HepG2 (cell line): ENCODE measurements around the gene DLG4. TPM values are rescaled to one million over a fixed set of nuclear protein-coding genes. Genes with fewer than 3 reads are reported as not detected.
A peak's percentile ranks its signal among the peaks of the same experiment; 100 is the strongest.

Experiments
- ATAC-seq: fragments of 200-7000 bp; cut with Tn5 transposase; 3 replicates; pipeline ENCODE4 v1.9.1; 2020; ENCODE audit warnings: mild to moderate bottlenecking, moderate library complexity
- BruUV-seq: library from RNA; stranded (reverse); fragments of 400-500 nt; replicated peaks from 2 replicates; lab custom pipeline; 2021; lab: Mats Ljungman, UMichigan
- CTCF ChIA-PET: fragments of 300-600 bp; formaldehyde crosslinking; extraction: SDS; loops from one replicate; lab custom pipeline; 2021; ENCODE audit warnings: low total read pairs, inconsistent platforms, low intra/inter-chr PET ratio; lab: Yijun Ruan, JAX
- POLR2A ChIA-PET: fragments of 350-600 bp; sonication (Branson Sonifier 250); formaldehyde crosslinking; loops from one replicate; lab custom pipeline; 2020; ENCODE audit warnings: antibody characterized with exemption, inconsistent platforms; lab: Yijun Ruan, JAX
- DNase-seq: peaks from one replicate; pipeline ENCODE4 v3.0.0-alpha.2; 2015; ENCODE audit warnings: low spot score
- FAIRE-seq: peaks from 3 replicates; lab custom pipeline; 2011; peaks lifted over from hg19 to GRCh38; lab: Jason Lieb, UNC
- H2AFZ ChIP-seq: one replicate; pipeline ENCODE4 v1.6.1; 2011; ENCODE audit warnings: low read length, inconsistent platforms
- H3K27ac ChIP-seq: fragments of 300-600 bp; 3 replicates; pipeline ENCODE4 v1.8.0; 2011; ENCODE audit warnings: mixed run types, mild to moderate bottlenecking, mixed read lengths, low read length, inconsistent platforms; ENCODE audit not compliant: insufficient read depth; ENCODE audit errors: extremely low read length
- H3K27me3 ChIP-seq, 2 experiments: fragments of 200-600 bp in 1 of 2; 2 replicates in 1 of 2; 3 replicates in 1 of 2; pipeline versions ENCODE4 v1.6.0 to v1.8.0; 2011; ENCODE audit warnings: low read length in 2 of 2, mild to moderate bottlenecking in 2 of 2, moderate library complexity in 2 of 2, inconsistent platforms in 1 of 2; ENCODE audit not compliant: insufficient read depth in 2 of 2, control insufficient read depth in 1 of 2
- H3K36me3 ChIP-seq, 2 experiments: fragments of 200-600 bp in 1 of 2; replicated peaks in 1 of 2; 2 replicates in 1 of 2; 3 replicates in 1 of 2; pipeline versions ENCODE4 v1.5.1 to v1.8.0; 2011; ENCODE audit warnings: low read length in 2 of 2, inconsistent platforms in 1 of 2; ENCODE audit not compliant: insufficient read depth in 2 of 2, control insufficient read depth in 1 of 2
- H3K4me1 ChIP-seq: 2 replicates; pipeline ENCODE4 v1.5.1; 2012; ENCODE audit warnings: low read length, inconsistent platforms; ENCODE audit not compliant: insufficient read depth
- H3K4me2 ChIP-seq: 2 replicates; pipeline ENCODE4 v1.6.0; 2011; ENCODE audit warnings: low read depth, low read length, inconsistent platforms
- H3K4me3 ChIP-seq, 3 experiments: fragments of 200-600 bp in 1 of 3; sonication (generic), shearing (Covaris generic) in 1 of 3; replicated peaks in 1 of 3; 2 replicates each; pipeline ENCODE4 v1.5.1; 2011 to 2016; ENCODE audit warnings: low read length in 3 of 3, inconsistent platforms in 2 of 3, low read depth in 2 of 3, mild to moderate bottlenecking in 2 of 3, control low read depth in 1 of 3, mixed read lengths in 1 of 3; ENCODE audit not compliant: insufficient read depth in 1 of 3
- H3K79me2 ChIP-seq: one replicate; pipeline ENCODE4 v1.6.1; 2011; ENCODE audit warnings: low read length, inconsistent platforms; ENCODE audit not compliant: insufficient read depth
- H3K9ac ChIP-seq: 2 replicates; pipeline ENCODE4 v1.6.0; 2011; ENCODE audit warnings: mild to moderate bottlenecking, low read depth, low read length, inconsistent platforms; ENCODE audit not compliant: insufficient read depth
- H3K9me3 ChIP-seq: 2 replicates; pipeline ENCODE4 v1.5.1; 2012; ENCODE audit warnings: mild to moderate bottlenecking, low read length
- H4K20me1 ChIP-seq: 2 replicates; pipeline ENCODE4 v1.6.0; 2011; ENCODE audit warnings: inconsistent platforms, mild to moderate bottlenecking, low read length, moderate library complexity; ENCODE audit not compliant: insufficient read depth
- AKNA ChIP-seq: sonication (generic); formaldehyde crosslinking; IDR thresholded peaks from 2 replicates; pipeline ENCODE4 v1.4.0; 2020; ENCODE audit warnings: missing genetic modification reagents, borderline replicate concordance
- ASH2L ChIP-seq: fragments of 300-600, 200-600 bp; sonication (generic); IDR thresholded peaks from 2 replicates; pipeline ENCODE4 v1.7.0; 2017; ENCODE audit warnings: low read depth, mild to moderate bottlenecking, moderate library complexity, mixed read lengths, low read length; ENCODE audit not compliant: insufficient read length
- FOXC1 ChIP-seq: sonication (generic); formaldehyde crosslinking; IDR thresholded peaks from 2 replicates; pipeline ENCODE4 v1.8.0; 2022; ENCODE audit warnings: mild to moderate bottlenecking, missing genetic modification reagents, borderline replicate concordance
- IRF2 ChIP-seq: IDR thresholded peaks from 2 replicates; pipeline ENCODE4 v1.6.1; 2018; ENCODE audit warnings: missing genetic modification reagents, missing compliant biosample characterization
- KDM3A ChIP-seq: IDR thresholded peaks from 2 replicates; pipeline ENCODE4 v1.6.1; 2018; ENCODE audit warnings: low read depth, missing compliant biosample characterization
- POGK ChIP-seq: sonication (generic); formaldehyde crosslinking; conservative IDR thresholded peaks from 2 replicates; pipeline ENCODE4 v1.8.0; 2022; ENCODE audit warnings: mild to moderate bottlenecking, moderate library complexity, missing genetic modification reagents
- POLR2AphosphoS5 ChIP-seq: IDR thresholded peaks from 2 replicates; pipeline ENCODE4 v1.6.1; 2012; ENCODE audit warnings: low read depth, low read length
- RXRA ChIP-seq: sonication (generic); formaldehyde crosslinking; IDR thresholded peaks from 2 replicates; pipeline ENCODE4 v1.5.1; 2020; ENCODE audit warnings: missing genetic modification reagents
- XBP1 ChIP-seq: sonication (generic); formaldehyde crosslinking; IDR thresholded peaks from 2 replicates; pipeline ENCODE4 v1.5.0; 2020; ENCODE audit warnings: missing genetic modification reagents
- ZNF280D ChIP-seq: sonication (generic); formaldehyde crosslinking; IDR thresholded peaks from 2 replicates; pipeline ENCODE4 v1.5.1; 2020; ENCODE audit warnings: mild to moderate bottlenecking, missing genetic modification reagents
- ZNF784 ChIP-seq: sonication (generic); formaldehyde crosslinking; IDR thresholded peaks from 2 replicates; pipeline ENCODE4 v1.5.1; 2020; ENCODE audit warnings: missing genetic modification reagents, mild to moderate bottlenecking, borderline replicate concordance
- ZNF839 ChIP-seq: sonication (generic); formaldehyde crosslinking; IDR thresholded peaks from 2 replicates; pipeline ENCODE4 v1.4.0; 2020; ENCODE audit warnings: missing genetic modification reagents, mild to moderate bottlenecking, borderline replicate concordance
- WGBS: methylation state at CpG from one replicate; pipeline ENCODE4 v1.1.6; 2017; ENCODE audit warnings: low lambda C conversion rate; 5-methylcytosine and 5-hydroxymethylcytosine counted together
- in situ Hi-C: cut with HindIII; loops from 2 replicates; pipeline ENCODE4 v1.10.0; 2017; ENCODE audit warnings: low pct_unique_long_range_greater_than_20kb; ENCODE audit not compliant: extremely low pct_ligation_motif_present
- intact Hi-C: fragments of 100-400 bp; cut with micrococcal nuclease; formaldehyde crosslinking; loops from one replicate; pipeline ENCODE4 v1.10.0; 2022; ENCODE audit not compliant: unreplicated experiment
- polyA plus RNA-seq, 8 experiments: library from polyadenylated mRNA; depleted of rRNA in 3 of 8; stranded (reverse) in 7 of 8; unstranded in 1 of 8; fragments of >200 nt; fragmentation: Illumina TruSeq in 4 of 8; extraction: Trizol in 4 of 8; gene quantifications; 2 replicates each; pipeline versions ENCODE4 v1.2.1 to v1.2.3, GENCODE V29; 2011 to 2016; ENCODE audit warnings: low read depth in 4 of 8, missing spikeins in 1 of 8, mixed read lengths in 1 of 8; ENCODE audit not compliant: insufficient read depth in 1 of 8
- total RNA-seq, 5 experiments: library from RNA; depleted of rRNA; stranded (reverse); fragments of >200 nt; fragmentation: Illumina TruSeq; extraction: Trizol; gene quantifications; 2 replicates each; pipeline ENCODE4 v1.2.3, GENCODE V29; 2016; ENCODE audit warnings: low read depth in 1 of 5

Gene DLG4
- total and polyA plus RNA-seq, 2 of the 13 experiments (the other 11 are each of a cell fraction or from before 2014, with no cell fraction given) = 0.71 to 4.3 TPM

- in situ Hi-C loops (no loop called here), intact Hi-C loops (no loop called here)
- Histone ChIP-seq H3K4me3 (no peak overlapping the region), H3K9ac (no peak overlapping the region), H3K4me2 (peak overlapping the region; percentile 32; the same call in 1 of the 2 replicates), H3K27me3 (no peaks in the 10 kb centered on the region), H3K9me3 (no peaks in the 10 kb centered on the region), H3K36me3 (no peaks in the 10 kb centered on the region), H2AFZ (no peak overlapping the region), H3K27ac (no peak overlapping the region), H3K79me2 (no peaks in the 10 kb centered on the region), H4K20me1 (no peaks in the 10 kb centered on the region), H3K4me1 (peaks cover 62% of the 10 kb centered on the region)
- POLR2A ChIA-PET = interaction anchor here (0.8 to 3.2 kb wide), 10 partner anchors 8 to 348 kb away, joined by 3 to 26 read pairs (median 4); partner anchors contain the start of genes ACADVL, CTDNEP1, DLG4 and DVL2
- DNase-seq (no peak), FAIRE-seq (no peak), ATAC-seq (peak; percentile 25; the same call in 1 of the 3 replicates)
- CTCF ChIA-PET = no interaction called here
- 0% methylated on average over 1 of the region's 1 CpG for WGBS
- TF ChIP-seq ZNF784 (no peak), ZNF280D (CRISPR knock-in tag) (no peak), XBP1 (CRISPR knock-in tag) (no peak), POGK (CRISPR knock-in tag) (no peak), IRF2 (CRISPR knock-in tag) (no peak), ZNF839 (CRISPR knock-in tag) (no peak), POLR2AphosphoS5 (no peak), RXRA (CRISPR knock-in tag) (no peak), ASH2L (no peak), AKNA (no peak), KDM3A (CRISPR knock-in tag) (no peak), FOXC1 (CRISPR knock-in tag) (no peak)
- no TSS peak for BruUV-seq
These were observed 47.1 kb upstream of the DLG4 start for GRCh38 chr17:7266784-7267183.
